HepG2 (cell line): ENCODE data around the gene DLG4. TPM values are rescaled to one million over a fixed set of nuclear protein-coding genes. Genes with fewer than 3 reads are reported as not detected.

Experiments
- ATAC-seq: fragments of 200-7000 bp; cut with Tn5 transposase; 3 replicates; pipeline ENCODE4 v1.9.1; 2020; ENCODE audit warnings: mild to moderate bottlenecking, moderate library complexity
- BruUV-seq: library from RNA; stranded (reverse); fragments of 400-500 nt; replicated peaks from 2 replicates; lab custom pipeline; 2021; lab: Mats Ljungman, UMichigan
- CTCF ChIA-PET: fragments of 300-600 bp; formaldehyde crosslinking; extraction: SDS; loops from one replicate; lab custom pipeline; 2021; ENCODE audit warnings: low total read pairs, inconsistent platforms, low intra/inter-chr PET ratio; lab: Yijun Ruan, JAX
- POLR2A ChIA-PET: fragments of 350-600 bp; sonication (Branson Sonifier 250); formaldehyde crosslinking; loops from one replicate; lab custom pipeline; 2020; ENCODE audit warnings: antibody characterized with exemption, inconsistent platforms; lab: Yijun Ruan, JAX
- DNase-seq: peaks from one replicate; pipeline ENCODE4 v3.0.0-alpha.2; 2015; ENCODE audit warnings: low spot score
- FAIRE-seq: peaks from 3 replicates; lab custom pipeline; 2011; peaks lifted over from hg19 to GRCh38; lab: Jason Lieb, UNC
- H2AFZ ChIP-seq: one replicate; pipeline ENCODE4 v1.6.1; 2011; ENCODE audit warnings: low read length, inconsistent platforms
- H3K27ac ChIP-seq: fragments of 300-600 bp; 3 replicates; pipeline ENCODE4 v1.8.0; 2011; ENCODE audit warnings: mixed run types, mild to moderate bottlenecking, mixed read lengths, low read length, inconsistent platforms; ENCODE audit not compliant: insufficient read depth; ENCODE audit errors: extremely low read length
- H3K27me3 ChIP-seq, 2 experiments: fragments of 200-600 bp in 1 of 2; 2 replicates in 1 of 2; 3 replicates in 1 of 2; pipeline versions ENCODE4 v1.6.0 to v1.8.0; 2011; ENCODE audit warnings: low read length in 2 of 2, mild to moderate bottlenecking in 2 of 2, moderate library complexity in 2 of 2, inconsistent platforms in 1 of 2; ENCODE audit not compliant: insufficient read depth in 2 of 2, control insufficient read depth in 1 of 2
- H3K36me3 ChIP-seq, 2 experiments: fragments of 200-600 bp in 1 of 2; replicated peaks in 1 of 2; 2 replicates in 1 of 2; 3 replicates in 1 of 2; pipeline versions ENCODE4 v1.5.1 to v1.8.0; 2011; ENCODE audit warnings: low read length in 2 of 2, inconsistent platforms in 1 of 2; ENCODE audit not compliant: insufficient read depth in 2 of 2, control insufficient read depth in 1 of 2
- H3K4me1 ChIP-seq: 2 replicates; pipeline ENCODE4 v1.5.1; 2012; ENCODE audit warnings: low read length, inconsistent platforms; ENCODE audit not compliant: insufficient read depth
- H3K4me2 ChIP-seq: 2 replicates; pipeline ENCODE4 v1.6.0; 2011; ENCODE audit warnings: low read depth, low read length, inconsistent platforms
- H3K4me3 ChIP-seq, 3 experiments: fragments of 200-600 bp in 1 of 3; sonication (generic), shearing (Covaris generic) in 1 of 3; replicated peaks in 1 of 3; 2 replicates each; pipeline ENCODE4 v1.5.1; 2011 to 2016; ENCODE audit warnings: low read length in 3 of 3, inconsistent platforms in 2 of 3, low read depth in 2 of 3, mild to moderate bottlenecking in 2 of 3, control low read depth in 1 of 3, mixed read lengths in 1 of 3; ENCODE audit not compliant: insufficient read depth in 1 of 3
- H3K79me2 ChIP-seq: one replicate; pipeline ENCODE4 v1.6.1; 2011; ENCODE audit warnings: low read length, inconsistent platforms; ENCODE audit not compliant: insufficient read depth
- H3K9ac ChIP-seq: 2 replicates; pipeline ENCODE4 v1.6.0; 2011; ENCODE audit warnings: mild to moderate bottlenecking, low read depth, low read length, inconsistent platforms; ENCODE audit not compliant: insufficient read depth
- H3K9me3 ChIP-seq: 2 replicates; pipeline ENCODE4 v1.5.1; 2012; ENCODE audit warnings: mild to moderate bottlenecking, low read length
- H4K20me1 ChIP-seq: 2 replicates; pipeline ENCODE4 v1.6.0; 2011; ENCODE audit warnings: inconsistent platforms, mild to moderate bottlenecking, low read length, moderate library complexity; ENCODE audit not compliant: insufficient read depth
- HDAC6 ChIP-seq: fragments of 200-600 bp; sonication (generic); IDR thresholded peaks from 2 replicates; pipeline ENCODE4 v1.7.0; 2017; ENCODE audit warnings: mild to moderate bottlenecking, antibody characterized with exemption, low read length, low read depth
- KMT2B ChIP-seq: IDR thresholded peaks from 2 replicates; pipeline ENCODE4 v1.6.1; 2016; ENCODE audit warnings: missing genetic modification reagents, missing compliant biosample characterization
- LCORL ChIP-seq, 2 experiments: fragments of 450-650 bp in 1 of 2; sonication (generic) in 1 of 2; formaldehyde crosslinking in 1 of 2; IDR thresholded peaks; 2 replicates each; pipeline versions ENCODE4 v1.5.0 to v1.6.1; 2017 to 2020; ENCODE audit warnings: antibody characterized with exemption in 1 of 2, missing genetic modification reagents in 1 of 2
- MAFK ChIP-seq, 2 experiments: IDR thresholded peaks in 1 of 2; conservative IDR thresholded peaks in 1 of 2; 2 replicates each; pipeline ENCODE4 v1.6.1; 2011; ENCODE audit warnings: improper control_type of control experiment in 2 of 2, low read length in 2 of 2
- MTF1 ChIP-seq: sonication (generic); formaldehyde crosslinking; IDR thresholded peaks from 2 replicates; pipeline ENCODE4 v1.5.0; 2020; ENCODE audit warnings: missing genetic modification reagents
- NFKB2 ChIP-seq: sonication (generic); formaldehyde crosslinking; IDR thresholded peaks from 2 replicates; pipeline ENCODE4 v1.4.0; 2020; ENCODE audit warnings: missing genetic modification reagents, borderline replicate concordance
- SUZ12 ChIP-seq: fragments of 150-350 bp; IDR thresholded peaks from 2 replicates; pipeline ENCODE4 v1.6.1; 2014; ENCODE audit warnings: low read depth, low read length
- WGBS: methylation state at CpG from one replicate; pipeline ENCODE4 v1.1.6; 2017; ENCODE audit warnings: low lambda C conversion rate; 5-methylcytosine and 5-hydroxymethylcytosine counted together
- in situ Hi-C: cut with HindIII; loops from 2 replicates; pipeline ENCODE4 v1.10.0; 2017; ENCODE audit warnings: low pct_unique_long_range_greater_than_20kb; ENCODE audit not compliant: extremely low pct_ligation_motif_present
- intact Hi-C: fragments of 100-400 bp; cut with micrococcal nuclease; formaldehyde crosslinking; loops from one replicate; pipeline ENCODE4 v1.10.0; 2022; ENCODE audit not compliant: unreplicated experiment
- polyA plus RNA-seq, 8 experiments: library from polyadenylated mRNA; depleted of rRNA in 3 of 8; stranded (reverse) in 7 of 8; unstranded in 1 of 8; fragments of >200 nt; fragmentation: Illumina TruSeq in 4 of 8; extraction: Trizol in 4 of 8; gene quantifications; 2 replicates each; pipeline versions ENCODE4 v1.2.1 to v1.2.3, GENCODE V29; 2011 to 2016; ENCODE audit warnings: low read depth in 4 of 8, missing spikeins in 1 of 8, mixed read lengths in 1 of 8; ENCODE audit not compliant: insufficient read depth in 1 of 8
- total RNA-seq, 5 experiments: library from RNA; depleted of rRNA; stranded (reverse); fragments of >200 nt; fragmentation: Illumina TruSeq; extraction: Trizol; gene quantifications; 2 replicates each; pipeline ENCODE4 v1.2.3, GENCODE V29; 2016; ENCODE audit warnings: low read depth in 1 of 5
- TF ChIP-seq, protein P1 (sequence below): IDR thresholded peaks from 2 replicates; pipeline ENCODE4 v1.6.1; 2016
- TF ChIP-seq, protein P2 (sequence below): sonication (generic); formaldehyde crosslinking; IDR thresholded peaks from 2 replicates; pipeline ENCODE4 v1.9.0; 2022; ENCODE audit warnings: low read depth, missing genetic modification reagents

The DLG4 gene
- total and polyA plus RNA-seq, 2 of the 13 experiments (the other 11 are each of a cell fraction or from before 2014, with no cell fraction given), result 0.71 to 4.3 TPM

DNA sequence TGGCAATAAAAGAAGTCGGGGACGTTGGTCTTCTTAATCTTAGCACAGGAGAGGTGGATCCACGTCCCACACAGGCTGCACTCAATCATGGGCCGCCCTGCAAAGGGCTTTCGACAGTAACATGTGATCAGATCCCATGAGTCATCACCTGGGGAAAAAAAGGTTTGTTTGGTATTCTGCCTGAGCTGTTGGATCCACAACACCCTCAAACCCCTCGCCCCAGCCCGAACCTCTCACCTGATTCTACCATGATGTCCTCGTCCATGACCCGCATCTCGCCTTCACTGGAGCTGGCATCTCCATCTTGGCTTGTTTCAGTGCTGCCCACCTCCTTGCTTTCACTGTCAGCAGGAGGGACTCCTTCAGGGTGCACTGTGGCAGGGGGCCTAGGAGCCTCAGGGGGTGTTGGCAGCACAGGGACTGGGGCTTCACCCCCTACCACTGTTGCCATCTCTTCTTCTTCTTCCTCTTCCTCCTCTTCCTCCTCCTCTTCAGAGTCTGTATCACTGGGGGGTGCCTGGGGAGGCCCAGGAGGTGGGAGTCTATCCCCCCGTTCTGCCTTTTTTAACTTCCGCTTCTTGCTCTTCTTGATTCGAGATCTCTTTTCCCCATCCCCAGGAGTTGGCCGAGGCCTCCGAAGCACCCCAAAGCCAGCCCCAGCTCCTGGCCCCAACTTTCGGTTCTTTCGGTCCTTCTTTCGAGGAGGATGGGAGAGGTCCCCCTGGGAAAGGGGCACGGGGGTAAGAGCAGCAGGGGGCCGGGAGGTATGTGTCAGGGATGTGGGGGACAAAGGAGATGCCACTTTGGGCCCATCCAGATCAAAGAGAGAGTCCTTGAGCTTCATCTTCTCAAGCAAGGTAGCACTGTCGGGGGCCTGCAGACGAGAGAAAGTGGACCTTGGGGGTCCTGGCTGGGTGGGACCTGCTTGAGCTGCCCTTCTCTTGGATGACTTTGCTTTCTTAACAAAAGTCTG is 16.3 kb upstream of the DLG4 start (continued):
- no peak for TF ChIP-seq SUZ12
- TF ChIP-seq, protein P1, sequence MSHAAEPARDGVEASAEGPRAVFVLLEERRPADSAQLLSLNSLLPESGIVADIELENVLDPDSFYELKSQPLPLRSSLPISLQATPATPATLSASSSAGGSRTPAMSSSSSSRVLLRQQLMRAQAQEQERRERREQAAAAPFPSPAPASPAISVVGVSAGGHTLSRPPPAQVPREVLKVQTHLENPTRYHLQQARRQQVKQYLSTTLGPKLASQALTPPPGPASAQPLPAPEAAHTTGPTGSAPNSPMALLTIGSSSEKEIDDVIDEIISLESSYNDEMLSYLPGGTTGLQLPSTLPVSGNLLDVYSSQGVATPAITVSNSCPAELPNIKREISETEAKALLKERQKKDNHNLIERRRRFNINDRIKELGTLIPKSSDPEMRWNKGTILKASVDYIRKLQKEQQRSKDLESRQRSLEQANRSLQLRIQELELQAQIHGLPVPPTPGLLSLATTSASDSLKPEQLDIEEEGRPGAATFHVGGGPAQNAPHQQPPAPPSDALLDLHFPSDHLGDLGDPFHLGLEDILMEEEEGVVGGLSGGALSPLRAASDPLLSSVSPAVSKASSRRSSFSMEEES (CRISPR knock-in tag), result 0 out of 2 replicates have a peak, but pooled peaks have one; percentile 8
- TF ChIP-seq, all 625 proteins: peak for 5

DNA sequence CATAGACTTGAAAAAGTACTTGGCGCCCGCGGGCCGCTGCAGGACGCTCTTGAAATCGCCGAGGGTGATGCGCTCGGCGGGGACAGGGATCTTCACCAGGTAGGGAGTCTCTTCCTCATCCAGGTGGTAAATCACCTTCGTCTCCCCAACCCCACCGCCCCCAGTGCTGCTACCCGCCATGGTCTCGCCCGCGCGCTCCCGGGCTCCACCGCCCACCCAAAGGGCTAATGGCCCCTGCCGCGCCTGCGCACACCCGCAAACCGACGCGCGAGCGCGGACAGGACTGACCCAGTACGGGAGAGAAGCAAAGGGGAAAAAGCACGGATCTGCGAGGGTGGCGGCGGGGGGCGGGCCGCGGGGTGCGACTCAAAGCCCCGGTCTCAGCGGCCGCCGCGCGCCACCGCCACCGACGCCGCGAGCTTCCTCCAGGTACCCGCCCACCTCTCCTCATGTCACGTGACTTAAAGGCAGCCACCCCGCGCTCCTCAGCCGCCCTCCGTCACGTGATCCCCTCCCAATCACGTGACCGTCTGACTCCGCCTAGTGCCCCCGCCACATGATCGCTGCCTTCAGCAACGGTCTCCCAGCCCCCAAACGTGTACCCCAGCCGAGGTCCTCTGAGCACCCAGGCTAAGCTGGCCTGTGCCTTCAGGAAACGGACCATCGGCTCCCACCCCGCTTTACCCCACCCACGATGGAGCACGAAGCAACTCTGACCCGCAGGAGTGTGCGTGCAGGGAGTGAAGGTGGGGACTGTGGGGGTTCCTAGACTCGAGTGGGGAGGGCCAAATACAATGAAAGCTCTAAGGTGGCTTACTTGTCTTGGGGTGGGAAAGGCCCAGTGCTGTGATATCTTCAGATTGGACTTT is 14.7 kb upstream of the DLG4 start, which contains the start of gene DVL2:
Gene DVL2, minus strand, starts transcription at position 435 of the 869 bp plus-strand sequence. Its CDS starts 255 bp downstream, at position 180.
- Histone ChIP-seq H3K9me3 (no peaks in the 10 kb centered on the region), H3K79me2 (peaks cover 63% of the 10 kb centered on the region), H3K27ac (peak within 1 kb of the TSS; percentile 79), H4K20me1 (peaks cover 13% of the 10 kb centered on the region; the same call in 1 of the 2 replicates), H3K9ac (peak within 1 kb of the TSS; percentile 83), H3K36me3 (peaks cover 22 to 44% of the 10 kb centered on the region in 2 experiments), H3K27me3 (no peaks in the 10 kb centered on the region; a peak in 1 of 5 replicates), H3K4me2 (peak within 1 kb of the TSS; percentile 92), H2AFZ (no peak within 1 kb of the TSS), H3K4me1 (peaks cover 53% of the 10 kb centered on the region), H3K4me3 (peak within 1 kb of the TSS; percentile 66 to 93 (median 89))
- WGBS, result 2% methylated on average over 39 of the region's 72 CpGs
- CTCF ChIA-PET, result no interaction called here
- POLR2A ChIA-PET, result interaction anchor here (0.7 to 8.9 kb wide), 21 partner anchors 8 to 222 kb away, joined by 3 to 140 read pairs (median 5); partner anchors contain the start of genes ACADVL, ASGR1, ASGR2 and CTDNEP1
- in situ Hi-C loops, result no loop called here
- TSS peak; percentile 45 for BruUV-seq
- peak; percentile 84 for FAIRE-seq
- peak; percentile 88 for DNase-seq
- ATAC-seq, result peak; percentile 62
- intact Hi-C loops, result loop anchor here (10.0 kb wide), 1 partner anchor 60 kb away; the partner anchor contains the start of gene ASGR1
- TF ChIP-seq NFKB2 (CRISPR knock-in tag) (peak; percentile 78; the same call in 1 of the 2 replicates), KMT2B (CRISPR knock-in tag) (peak; percentile 71), LCORL (IDR thresholded peaks at IDR 0.05) (peak; percentile 91), LCORL (CRISPR knock-in tag; IDR thresholded peaks at IDR 0.05) (no peak; the same call in 1 of the 2 replicates), HDAC6 (no peak), MTF1 (CRISPR knock-in tag) (no peak), MAFK (conservative IDR thresholded peaks at IDR 0.05 in 1 of 2, IDR thresholded peaks at IDR 0.05 in 1 of 2; ENCODE audit: low read length in 2 of 2) (no peak)
- TF ChIP-seq, protein P2, sequence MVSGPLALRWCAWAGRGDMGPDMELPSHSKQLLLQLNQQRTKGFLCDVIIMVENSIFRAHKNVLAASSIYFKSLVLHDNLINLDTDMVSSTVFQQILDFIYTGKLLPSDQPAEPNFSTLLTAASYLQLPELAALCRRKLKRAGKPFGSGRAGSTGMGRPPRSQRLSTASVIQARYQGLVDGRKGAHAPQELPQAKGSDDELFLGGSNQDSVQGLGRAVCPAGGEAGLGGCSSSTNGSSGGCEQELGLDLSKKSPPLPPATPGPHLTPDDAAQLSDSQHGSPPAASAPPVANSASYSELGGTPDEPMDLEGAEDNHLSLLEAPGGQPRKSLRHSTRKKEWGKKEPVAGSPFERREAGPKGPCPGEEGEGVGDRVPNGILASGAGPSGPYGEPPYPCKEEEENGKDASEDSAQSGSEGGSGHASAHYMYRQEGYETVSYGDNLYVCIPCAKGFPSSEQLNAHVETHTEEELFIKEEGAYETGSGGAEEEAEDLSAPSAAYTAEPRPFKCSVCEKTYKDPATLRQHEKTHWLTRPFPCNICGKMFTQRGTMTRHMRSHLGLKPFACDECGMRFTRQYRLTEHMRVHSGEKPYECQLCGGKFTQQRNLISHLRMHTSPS (CRISPR knock-in tag), result no peak
